ENCODE measurements around the gene GINS1. TPM values are rescaled to one million over a fixed set of nuclear protein-coding genes. Genes with fewer than 3 reads are reported as not detected.
A peak's percentile ranks its signal among the peaks of the same experiment; 100 is the strongest.

GINS1 gene
- total RNA-seq, 1 experiment from 2014 or later = 14.4 TPM

DNA sequence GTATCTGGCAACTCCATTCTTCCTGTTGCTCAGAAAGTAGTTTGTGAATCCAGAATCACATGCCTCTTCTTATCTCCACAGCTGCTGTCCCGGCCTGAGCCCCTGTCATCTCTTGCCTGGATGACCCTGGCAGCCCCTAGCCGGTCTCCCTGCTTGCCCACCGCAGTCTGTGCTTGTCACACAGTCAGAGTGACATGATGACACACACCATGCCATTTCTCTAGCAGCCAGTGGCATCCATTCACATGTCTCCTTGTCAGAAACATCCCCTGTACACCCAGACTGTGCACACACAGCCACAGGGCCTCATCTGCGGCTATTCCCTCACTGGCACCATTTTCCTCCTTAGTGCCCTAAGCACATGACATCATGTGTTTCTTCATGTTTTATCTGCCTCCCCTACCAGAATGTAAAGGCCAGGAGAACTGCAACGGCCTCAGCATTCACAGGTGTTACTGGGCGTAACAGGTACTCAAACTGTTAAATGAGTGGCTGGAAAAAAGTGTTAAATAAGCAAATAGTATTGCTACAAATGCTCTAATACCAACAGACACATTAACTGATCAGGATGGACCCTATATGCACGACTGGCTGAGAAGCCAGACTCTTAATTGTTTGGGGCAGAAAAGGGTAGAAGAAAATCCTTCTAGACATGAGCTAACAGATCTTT, 26.4 kb upstream of the GINS1 start:
- Histone ChIP-seq H3K9me2 (replicated peaks; ENCODE audit: insufficient read depth, low read length) (no peaks in the 10 kb centered on the region), H3K4me1 (ENCODE audit: low read length) (peaks cover 36% of the 10 kb centered on the region), H3K36me3 (ENCODE audit: insufficient read depth, low read length) (no peaks in the 10 kb centered on the region; the same call in 1 of the 2 replicates), H3K79me2 (ENCODE audit: low read length) (peaks cover 94% of the 10 kb centered on the region), H2AFZ (ENCODE audit: low read length) (no peak overlapping the region), H3K27me3 (ENCODE audit: low read length) (no peaks in the 10 kb centered on the region), H3K9me3 (ENCODE audit: low read length) (no peaks in the 10 kb centered on the region), H4K20me1 (ENCODE audit: insufficient read depth, low read depth, low read length) (no peaks in the 10 kb centered on the region), H3K4me2 (ENCODE audit: low read depth, low read length, poor library complexity, severe bottlenecking) (no peak overlapping the region), H3K4me3 (ENCODE audit: low read length) (no peak overlapping the region), H3K27ac (ENCODE audit: low read length) (no peak overlapping the region), H3K9ac (ENCODE audit: low read length) (no peak overlapping the region)
- no peak for DNase-seq

DNA sequence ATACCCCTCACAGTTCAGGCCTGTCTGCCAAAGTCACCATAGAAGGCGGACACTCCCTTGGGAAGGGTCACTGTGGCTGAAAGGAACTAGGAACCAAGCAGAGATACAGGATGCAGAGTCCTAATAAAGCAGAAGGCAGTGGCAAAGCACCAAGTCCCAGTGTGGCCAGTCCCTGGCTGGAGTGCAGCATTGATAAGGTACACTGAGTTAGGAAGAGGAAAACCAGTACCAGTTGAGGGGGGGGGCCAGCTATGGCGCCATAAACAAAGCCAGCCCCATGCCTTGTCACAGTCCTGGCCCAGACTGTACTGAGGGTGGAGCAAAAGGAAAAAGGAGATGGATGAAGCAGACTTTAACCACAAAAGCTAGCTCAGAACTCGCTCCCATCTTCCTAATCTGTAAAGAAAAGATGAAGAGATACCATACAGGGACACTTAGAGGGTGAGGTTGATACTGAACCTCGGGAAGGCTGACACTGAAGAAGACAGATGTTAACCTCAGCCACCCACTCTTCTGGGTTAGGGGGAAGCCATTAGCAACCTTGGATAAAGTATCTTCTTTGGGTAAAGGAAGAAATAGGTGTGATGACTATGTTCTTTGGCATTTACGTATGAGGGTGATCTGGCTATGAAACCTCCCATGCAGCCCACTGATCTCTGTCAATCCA, 24.6 kb upstream of the GINS1 start:
- H3K4me1 ChIP-seq (ENCODE audit: low read length) = peaks cover 28% of the 10 kb centered on the region
- no peaks in the 10 kb centered on the region for H3K9me2 ChIP-seq (replicated peaks; ENCODE audit: insufficient read depth, low read length)
- H3K4me3 ChIP-seq (ENCODE audit: low read length) = no peak overlapping the region
- no peaks in the 10 kb centered on the region for H3K9me3 ChIP-seq (ENCODE audit: low read length)
- peaks cover 94% of the 10 kb centered on the region for H3K79me2 ChIP-seq (ENCODE audit: low read length)
- no peaks in the 10 kb centered on the region for H4K20me1 ChIP-seq (ENCODE audit: insufficient read depth, low read depth, low read length)
- no peak overlapping the region for H2AFZ ChIP-seq (ENCODE audit: low read length)
- H3K27ac ChIP-seq (ENCODE audit: low read length) = no peak overlapping the region
- H3K4me2 ChIP-seq (ENCODE audit: low read depth, low read length, poor library complexity, severe bottlenecking) = no peak overlapping the region
- H3K36me3 ChIP-seq (ENCODE audit: insufficient read depth, low read length) = peaks cover 3% of the 10 kb centered on the region; the same call in 1 of the 2 replicates
- H3K27me3 ChIP-seq (ENCODE audit: low read length) = no peaks in the 10 kb centered on the region
- DNase-seq = no peak
- no peak overlapping the region for H3K9ac ChIP-seq (ENCODE audit: low read length)

DNA sequence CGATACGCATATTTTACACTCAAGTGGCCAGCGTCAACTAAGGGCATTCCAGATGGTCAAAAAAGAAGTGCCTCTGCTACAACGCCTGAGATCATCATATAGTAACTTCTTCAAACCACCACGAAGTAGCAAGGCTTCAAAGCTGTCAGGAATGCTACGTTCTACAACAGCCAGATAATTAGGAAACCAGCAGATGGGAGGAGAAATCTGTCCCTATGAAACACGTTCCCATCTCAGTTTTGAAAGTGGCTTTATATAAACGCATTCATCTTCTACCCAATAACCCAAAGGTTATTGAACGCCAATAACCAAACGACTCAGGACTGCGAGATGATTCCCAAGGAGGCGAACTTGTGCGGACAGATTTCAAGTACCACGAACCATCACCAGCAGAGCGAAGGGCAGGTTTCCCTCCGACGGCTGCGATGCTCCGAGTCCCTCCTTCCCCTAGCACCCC, 18.0 kb upstream of the GINS1 start:
- peaks cover 8% of the 10 kb centered on the region; the same call in 1 of the 2 replicates for H3K36me3 ChIP-seq (ENCODE audit: insufficient read depth, low read length)
- peak overlapping the region; percentile 95 for H3K9ac ChIP-seq (ENCODE audit: low read length)
- H3K9me2 ChIP-seq (replicated peaks; ENCODE audit: insufficient read depth, low read length) = no peaks in the 10 kb centered on the region
- DNase-seq = no peak
- peak overlapping the region; percentile 99 for H3K4me3 ChIP-seq (ENCODE audit: low read length)
- peaks cover 8% of the 10 kb centered on the region for H4K20me1 ChIP-seq (ENCODE audit: insufficient read depth, low read depth, low read length)
- H3K4me2 ChIP-seq (ENCODE audit: low read depth, low read length, poor library complexity, severe bottlenecking) = peak overlapping the region; percentile 86
- no peak overlapping the region for H2AFZ ChIP-seq (ENCODE audit: low read length)
- peaks cover 59% of the 10 kb centered on the region for H3K79me2 ChIP-seq (ENCODE audit: low read length)
- no peaks in the 10 kb centered on the region for H3K9me3 ChIP-seq (ENCODE audit: low read length)
- H3K27me3 ChIP-seq (ENCODE audit: low read length) = no peaks in the 10 kb centered on the region
- peaks cover 27% of the 10 kb centered on the region for H3K4me1 ChIP-seq (ENCODE audit: low read length)
- H3K27ac ChIP-seq (ENCODE audit: low read length) = peak overlapping the region; percentile 62

DNA sequence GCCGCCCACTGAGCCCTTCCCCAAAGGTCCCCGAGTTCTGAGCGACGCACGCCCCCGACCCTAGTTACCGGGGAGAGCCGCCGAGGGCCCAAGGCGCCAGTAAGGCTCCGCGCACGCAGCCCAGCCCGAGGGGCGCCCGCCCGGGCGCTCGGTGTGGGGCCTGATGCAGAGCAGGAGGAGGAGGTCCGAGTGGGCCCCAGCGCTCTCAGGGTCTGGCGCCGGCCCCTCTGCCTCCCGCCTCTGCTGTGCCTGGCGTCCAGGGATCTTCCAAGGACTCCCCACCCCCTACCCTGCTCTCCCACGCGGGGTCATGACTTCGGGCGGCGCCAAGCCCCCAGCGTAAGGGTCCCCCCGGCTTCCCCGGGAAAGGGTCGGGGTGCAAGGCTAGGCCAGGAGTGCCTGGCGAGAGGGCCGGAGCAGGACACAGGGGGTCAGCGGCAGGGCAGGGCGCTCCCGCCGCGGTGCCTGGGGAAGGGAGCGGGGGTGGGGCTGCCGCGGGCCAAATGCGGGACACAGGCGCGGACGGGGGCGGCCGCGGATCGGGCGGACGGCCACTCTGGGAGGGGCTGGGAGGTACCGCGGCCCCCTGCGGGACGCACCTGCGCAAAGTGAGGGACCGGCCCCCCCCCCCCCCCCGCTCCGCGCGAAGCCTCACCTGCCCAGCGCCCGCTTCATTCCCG, 17.5 kb upstream of the GINS1 start:
- peaks cover 8% of the 10 kb centered on the region; the same call in 1 of the 2 replicates for H3K36me3 ChIP-seq (ENCODE audit: insufficient read depth, low read length)
- H3K9me2 ChIP-seq (replicated peaks; ENCODE audit: insufficient read depth, low read length) = no peaks in the 10 kb centered on the region
- peak; percentile 68 for DNase-seq
- H3K4me3 ChIP-seq (ENCODE audit: low read length) = peak overlapping the region; percentile 99
- H3K4me1 ChIP-seq (ENCODE audit: low read length) = peaks cover 29% of the 10 kb centered on the region
- peak overlapping the region; percentile 95 for H3K9ac ChIP-seq (ENCODE audit: low read length)
- no peaks in the 10 kb centered on the region for H3K9me3 ChIP-seq (ENCODE audit: low read length)
- peaks cover 8% of the 10 kb centered on the region for H4K20me1 ChIP-seq (ENCODE audit: insufficient read depth, low read depth, low read length)
- H3K27ac ChIP-seq (ENCODE audit: low read length) = peak overlapping the region; percentile 62
- H3K79me2 ChIP-seq (ENCODE audit: low read length) = peaks cover 53% of the 10 kb centered on the region
- H3K4me2 ChIP-seq (ENCODE audit: low read depth, low read length, poor library complexity, severe bottlenecking) = peak overlapping the region; percentile 86
- H2AFZ ChIP-seq (ENCODE audit: low read length) = no peak overlapping the region
- no peaks in the 10 kb centered on the region for H3K27me3 ChIP-seq (ENCODE audit: low read length)

DNA sequence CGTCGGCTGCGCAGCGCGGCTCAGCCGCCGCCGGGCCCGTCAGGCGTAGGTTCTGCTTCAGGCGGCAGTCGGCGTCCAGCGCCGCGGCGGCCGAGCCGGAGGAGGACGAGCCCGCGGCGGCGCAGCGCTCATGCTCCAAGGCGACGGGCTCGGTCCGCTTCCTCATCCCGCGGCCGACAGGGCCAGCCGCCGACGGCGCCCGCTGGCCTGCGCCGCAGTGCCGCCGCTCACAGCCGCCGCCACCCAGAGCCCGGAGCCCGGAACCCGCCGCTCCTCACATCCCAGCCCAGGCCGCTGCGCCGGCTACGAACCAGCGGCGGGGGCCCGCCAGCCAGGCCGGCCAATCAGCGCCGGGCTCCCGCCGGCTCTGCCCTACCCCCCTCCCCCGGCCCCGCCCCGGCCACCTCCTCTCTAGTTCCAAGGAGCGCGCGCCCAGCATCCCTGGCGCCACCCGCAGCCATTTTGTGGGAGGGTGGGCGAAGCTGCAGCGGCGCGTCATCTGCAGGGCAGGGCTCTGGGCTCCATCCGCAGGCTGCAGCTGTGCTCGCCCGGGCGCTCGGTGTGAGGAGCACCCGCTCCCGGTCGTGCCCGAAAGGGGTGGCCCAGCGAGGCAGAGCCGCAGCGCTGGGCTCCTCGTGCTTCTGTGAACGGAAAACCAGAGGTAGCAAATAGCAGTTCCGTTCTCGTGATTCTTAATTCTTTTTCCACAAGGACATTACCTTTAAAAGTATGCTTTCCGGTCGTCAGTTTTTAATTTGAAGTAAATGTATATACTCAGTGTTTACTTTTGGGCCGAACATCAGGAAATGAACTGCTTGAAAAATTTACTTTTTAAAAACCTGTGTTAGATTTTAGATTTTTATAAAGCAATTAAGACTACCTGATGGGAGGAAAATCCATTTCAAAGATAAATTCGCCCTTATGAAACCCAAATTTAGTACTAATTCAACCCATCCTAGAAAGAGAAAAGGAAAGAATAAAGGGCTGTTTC, 16.6 kb upstream of the GINS1 start, which contains the start of gene ABHD12:
Gene ABHD12 (minus strand): TSS at position 298 of the 991 bp plus-strand sequence. CDS start 132 bp downstream, at position 166.
- Histone ChIP-seq H3K4me1 (ENCODE audit: low read length) (peaks cover 35% of the 10 kb centered on the region), H3K79me2 (ENCODE audit: low read length) (peaks cover 45% of the 10 kb centered on the region), H3K27me3 (ENCODE audit: low read length) (no peaks in the 10 kb centered on the region), H3K9me2 (replicated peaks; ENCODE audit: insufficient read depth, low read length) (no peaks in the 10 kb centered on the region), H3K9ac (ENCODE audit: low read length) (peak within 1 kb of the TSS; percentile 95), H3K4me2 (ENCODE audit: low read depth, low read length, poor library complexity, severe bottlenecking) (peak within 1 kb of the TSS; percentile 86), H3K9me3 (ENCODE audit: low read length) (no peaks in the 10 kb centered on the region), H2AFZ (ENCODE audit: low read length) (peak within 1 kb of the TSS; percentile 13; the same call in 1 of the 2 replicates), H4K20me1 (ENCODE audit: insufficient read depth, low read depth, low read length) (peaks cover 8% of the 10 kb centered on the region), H3K27ac (ENCODE audit: low read length) (peak within 1 kb of the TSS; percentile 87), H3K36me3 (ENCODE audit: insufficient read depth, low read length) (peaks cover 8% of the 10 kb centered on the region; the same call in 1 of the 2 replicates), H3K4me3 (ENCODE audit: low read length) (peak within 1 kb of the TSS; percentile 99)
- peak; percentile 98 for DNase-seq

GRCh38 chr20:25394276-25394675, 13.2 kb upstream of the GINS1 start:
- H3K27ac ChIP-seq (ENCODE audit: low read length) = no peak overlapping the region
- H3K4me2 ChIP-seq (ENCODE audit: low read depth, low read length, poor library complexity, severe bottlenecking) = peak overlapping the region; percentile 53
- no peak overlapping the region for H2AFZ ChIP-seq (ENCODE audit: low read length)
- peaks cover 4% of the 10 kb centered on the region; the same call in 1 of the 2 replicates for H4K20me1 ChIP-seq (ENCODE audit: insufficient read depth, low read depth, low read length)
- no peaks in the 10 kb centered on the region for H3K9me2 ChIP-seq (replicated peaks; ENCODE audit: insufficient read depth, low read length)
- no peaks in the 10 kb centered on the region for H3K9me3 ChIP-seq (ENCODE audit: low read length)
- DNase-seq = no peak
- H3K4me1 ChIP-seq (ENCODE audit: low read length) = peaks cover 32% of the 10 kb centered on the region
- no peaks in the 10 kb centered on the region for H3K36me3 ChIP-seq (ENCODE audit: insufficient read depth, low read length)
- H3K4me3 ChIP-seq (ENCODE audit: low read length) = peak overlapping the region; percentile 43; the same call in 1 of the 2 replicates
- H3K9ac ChIP-seq (ENCODE audit: low read length) = no peak overlapping the region
- no peaks in the 10 kb centered on the region for H3K27me3 ChIP-seq (ENCODE audit: low read length)
- peaks cover 12% of the 10 kb centered on the region for H3K79me2 ChIP-seq (ENCODE audit: low read length)

DNA sequence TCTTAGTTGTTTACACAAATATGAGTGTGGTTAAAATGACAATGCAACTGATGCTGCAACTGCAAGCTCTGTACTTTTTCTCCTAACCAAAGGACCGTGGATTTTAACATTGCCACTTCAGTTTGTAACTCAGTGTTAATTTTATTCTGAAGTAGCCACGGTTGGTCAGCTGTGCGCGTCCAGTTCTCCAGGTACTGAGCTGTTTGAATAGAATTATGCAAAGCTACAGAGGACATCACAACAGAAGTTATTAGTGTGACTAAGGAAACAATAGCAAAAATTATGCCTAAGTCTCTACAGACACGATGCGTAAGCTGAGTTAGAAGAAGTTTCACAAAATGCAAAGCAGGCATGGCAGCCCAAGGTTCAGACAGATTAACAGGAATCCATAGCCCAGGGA, 12.5 kb upstream of the GINS1 start:
- Histone ChIP-seq H3K9me2 (replicated peaks; ENCODE audit: insufficient read depth, low read length) (no peaks in the 10 kb centered on the region), H3K27ac (ENCODE audit: low read length) (no peak overlapping the region), H3K4me3 (ENCODE audit: low read length) (peak overlapping the region; percentile 43; the same call in 1 of the 2 replicates), H3K9ac (ENCODE audit: low read length) (peak overlapping the region; percentile 42; the same call in 1 of the 2 replicates), H4K20me1 (ENCODE audit: insufficient read depth, low read depth, low read length) (no peaks in the 10 kb centered on the region), H3K9me3 (ENCODE audit: low read length) (no peaks in the 10 kb centered on the region), H3K36me3 (ENCODE audit: insufficient read depth, low read length) (no peaks in the 10 kb centered on the region), H3K4me1 (ENCODE audit: low read length) (peaks cover 30% of the 10 kb centered on the region), H3K27me3 (ENCODE audit: low read length) (no peaks in the 10 kb centered on the region), H3K4me2 (ENCODE audit: low read depth, low read length, poor library complexity, severe bottlenecking) (peak overlapping the region; percentile 53), H3K79me2 (ENCODE audit: low read length) (peaks cover 5% of the 10 kb centered on the region), H2AFZ (ENCODE audit: low read length) (no peak overlapping the region)
- DNase-seq = peak; percentile 46

Measured in Karpas-422 (cell line).